ENCODE results near the gene IFT88. TPM values are rescaled to one million over a fixed set of nuclear protein-coding genes. Genes with fewer than 3 reads are reported as not detected.

IFT88 gene
- total and polyA plus RNA-seq, 2 of the 4 experiments (the other 2 are of a cell fraction), result 5.5 to 8.6 TPM

- peak overlapping the region; percentile 25 for H2AK9ac ChIP-seq (replicated peaks; ENCODE audit: low read depth, low read length, poor library complexity)
- ChIA-PET CTCF (interaction anchor here (0.6 kb wide), 2 partner anchors 108 to 492 kb away, joined by 3 to 5 read pairs; no protein-coding TSS in a partner anchor), POLR2A (ENCODE audit: unreplicated experiment) (no interaction called here)
- H3K23ac ChIP-seq (ENCODE audit: low read depth, low read length), result no peak overlapping the region
- BruUV-seq (replicated peaks), result no TSS peak
- H2BK120ac ChIP-seq (ENCODE audit: low read depth, low read length), result peak overlapping the region; percentile 75; the same call in 1 of the 2 replicates
- H3K56ac ChIP-seq (ENCODE audit: extremely low read depth, insufficient read depth, low read length), result peak overlapping the region; percentile 68
- H2BK5ac ChIP-seq (ENCODE audit: low read depth, low read length, poor library complexity, severe bottlenecking), result peak overlapping the region; percentile 40
- H4K91ac ChIP-seq (ENCODE audit: insufficient read depth, low read depth, low read length), result peak overlapping the region; percentile 74
- peaks cover 8% of the 10 kb centered on the region for H3K4me1 ChIP-seq (ENCODE audit: control insufficient read depth, insufficient read depth, low read length)
- peaks cover 8% of the 10 kb centered on the region; the same call in 1 of the 2 replicates for H3K9me1 ChIP-seq (ENCODE audit: insufficient read depth, low read length)
- peak overlapping the region; percentile 89 for H2BK20ac ChIP-seq (ENCODE audit: low read depth, low read length)
- H3K27ac ChIP-seq (ENCODE audit: insufficient read depth, low read length), result peak overlapping the region; percentile 48; the same call in 1 of the 2 replicates
- dilution Hi-C loops (cut with HindIII; ENCODE audit: low sequenced_read_pairs, unreplicated experiment) (no loop called here), intact Hi-C loops (cut with micrococcal nuclease) (loop anchor here (5.0 kb wide), 1 partner anchor 92 kb away; the partner anchor contains the start of gene IL17D), in situ Hi-C loops (cut with MboI; ENCODE audit: low sequenced_read_pairs) (no loop called here)
- no peak overlapping the region for H3K18ac ChIP-seq (ENCODE audit: low read depth, low read length)
- no CpG with 5 or more reads among the region's 4 CpGs for WGBS, 2 experiments (ENCODE audit: extremely low coverage in 2 of 2, insufficient read length in 1 of 2)
- no peak overlapping the region for H3K4me3 ChIP-seq (ENCODE audit: insufficient read depth, low read depth, low read length)
- H3K79me1 ChIP-seq (ENCODE audit: low read depth in 1 of 2, low read length in 2 of 2), result no peaks in the 10 kb centered on the region
- peak overlapping the region; percentile 85 for H3K4ac ChIP-seq (ENCODE audit: low read depth, low read length)
- TF ChIP-seq MAFK (IDR thresholded peaks at IDR 0.05; ENCODE audit: low read depth, low read length) (no peak), BHLHE40 (IDR thresholded peaks at IDR 0.05; ENCODE audit: low read depth, low read length) (no peak), POLR2A (IDR thresholded peaks at IDR 0.05; ENCODE audit: low read depth, low read length) (no peak), FOS (IDR thresholded peaks at IDR 0.05; ENCODE audit: low read depth, low read length) (no peak), RCOR1 (IDR thresholded peaks at IDR 0.05; ENCODE audit: insufficient replicate concordance, low read length) (no peak)
- H4K8ac ChIP-seq (ENCODE audit: low read depth in 2 of 2, low read length in 2 of 2), result peak overlapping the region in 1 of 2 experiments; percentile 76; a peak in 2 of 4 replicates
- H3K4me2 ChIP-seq (ENCODE audit: low read depth, low read length), result 0 out of 2 replicates have a peak overlapping the region, but pooled peaks have one; percentile 16
- DNase-seq, result peak; percentile 48
- 0 out of 2 replicates have a peak, but pooled peaks cover 5% of the 10 kb centered on the region for H4K20me1 ChIP-seq (ENCODE audit: insufficient read depth, low read length)
- no peaks in the 10 kb centered on the region for H3K27me3 ChIP-seq (ENCODE audit: control insufficient read depth, insufficient read depth, low read length)
- peak overlapping the region; percentile 97 for H2AK5ac ChIP-seq (ENCODE audit: low read depth, low read length)
- H3K14ac ChIP-seq (replicated peaks; ENCODE audit: low read depth, low read length), result peak overlapping the region; percentile 78
- no peaks in the 10 kb centered on the region for H3K9me3 ChIP-seq (ENCODE audit: control insufficient read depth, insufficient read depth, low read length)
- peaks cover 11% of the 10 kb centered on the region; the same call in 1 of the 2 replicates for H3K36me3 ChIP-seq (ENCODE audit: control insufficient read depth, insufficient read depth, low read length)
- H2BK15ac ChIP-seq (ENCODE audit: low read depth, low read length), result peak overlapping the region; percentile 33; the same call in 1 of the 3 replicates
- H3K9ac ChIP-seq (ENCODE audit: low read depth, low read length), result no peak overlapping the region
- H4K5ac ChIP-seq (ENCODE audit: low read depth, low read length), result no peak overlapping the region
- H2AFZ ChIP-seq (replicated peaks; ENCODE audit: low read length, poor library complexity), result no peak overlapping the region
- peak; percentile 49 for ATAC-seq (ENCODE audit: low read depth)
Measured at GRCh38 chr13:20610006-20610405, 43.0 kb downstream of the IFT88 start.

All from IMR-90 (cell line).